CD14-positive monocyte (primary cell): ENCODE data around the gene ZFP64. TPM values are rescaled to one million over a fixed set of nuclear protein-coding genes. Genes with fewer than 3 reads are reported as not detected.

Experiments
- DNase-seq, 3 donors: peaks; one replicate each; pipeline ENCODE4 v3.0.0-alpha.2; 2011 to 2022
- H2AFZ ChIP-seq: 2 replicates; pipeline ENCODE4 v1.6.0; 2012; ENCODE audit warnings: mild to moderate bottlenecking, low read depth, low read length, inconsistent platforms; ENCODE audit not compliant: insufficient read depth, poor library complexity, severe bottlenecking
- H3K27ac ChIP-seq, 2 donors: 1 replicate in 1 of 2; 2 replicates in 1 of 2; pipeline ENCODE4 v1.5.1; 2012 to 2013; ENCODE audit warnings: low read length in 2 of 2, control low read depth in 1 of 2, inconsistent platforms in 1 of 2, low read depth in 1 of 2, mild to moderate bottlenecking in 1 of 2
- H3K27me3 ChIP-seq, 2 donors: one replicate each; pipeline versions ENCODE4 v1.6.0 to v1.6.1; 2011 to 2013; ENCODE audit warnings: low read length in 2 of 2; ENCODE audit not compliant: control insufficient read depth in 2 of 2, insufficient read depth in 2 of 2
- H3K36me3 ChIP-seq, 2 donors: replicated peaks in 1 of 2; 1 replicate in 1 of 2; 2 replicates in 1 of 2; pipeline versions ENCODE4 v1.5.1 to v1.6.1; 2012 to 2013; ENCODE audit warnings: low read length in 2 of 2, control low read depth in 1 of 2, inconsistent platforms in 1 of 2, mild to moderate bottlenecking in 1 of 2; ENCODE audit not compliant: insufficient read depth in 2 of 2, control insufficient read depth in 1 of 2
- H3K4me1 ChIP-seq, 2 donors: 1 replicate in 1 of 2; 2 replicates in 1 of 2; pipeline versions ENCODE4 v1.5.1 to v1.6.1; 2012 to 2013; ENCODE audit warnings: low read length in 2 of 2, control low read depth in 1 of 2, inconsistent platforms in 1 of 2, mild to moderate bottlenecking in 1 of 2, moderate library complexity in 1 of 2; ENCODE audit not compliant: insufficient read depth in 2 of 2, control insufficient read depth in 1 of 2
- H3K4me2 ChIP-seq: replicated peaks from 2 replicates; pipeline ENCODE3; 2012; ENCODE audit warnings: low read length, moderate library complexity, mild to moderate bottlenecking; ENCODE audit not compliant: poor library complexity, severe bottlenecking; ENCODE audit errors: extremely low read depth
- H3K4me3 ChIP-seq, 3 experiments: fragments of 200-600 bp in 1 of 3; sonication (generic) in 1 of 3; replicated peaks in 1 of 3; 1 replicate in 2 of 3; 2 replicates in 1 of 3; pipeline ENCODE4 v1.5.1; 2011 to 2013; ENCODE audit warnings: low read length in 3 of 3, mild to moderate bottlenecking in 3 of 3, control low read depth in 2 of 3, low read depth in 2 of 3, inconsistent platforms in 1 of 3, moderate library complexity in 1 of 3
- H3K79me2 ChIP-seq: 2 replicates; pipeline ENCODE4 v1.6.0; 2012; ENCODE audit warnings: mild to moderate bottlenecking, control low read depth, inconsistent platforms, low read length, moderate library complexity; ENCODE audit not compliant: insufficient read depth
- H3K9ac ChIP-seq: 2 replicates; pipeline ENCODE4 v1.6.0; 2017; ENCODE audit warnings: low read length, mild to moderate bottlenecking; ENCODE audit not compliant: insufficient read depth, poor library complexity, severe bottlenecking
- H3K9me3 ChIP-seq, 2 donors: replicated peaks in 1 of 2; 1 replicate in 1 of 2; 2 replicates in 1 of 2; pipeline versions ENCODE4 v1.5.1 to v1.6.1; 2012 to 2013; ENCODE audit warnings: low read length in 2 of 2, control low read depth in 1 of 2; ENCODE audit not compliant: control insufficient read depth in 1 of 2, insufficient read depth in 1 of 2
- H4K20me1 ChIP-seq: 2 replicates; pipeline ENCODE4 v1.6.0; 2012; ENCODE audit warnings: mild to moderate bottlenecking, low read length, control low read depth, moderate library complexity; ENCODE audit not compliant: insufficient read depth
- H3K27ac Mint-ChIP-seq, 7 donors: one replicate each; pipeline ENCODE4 v1.8.0; 2020; ENCODE audit warnings: mild to moderate bottlenecking in 7 of 7, mixed read lengths in 7 of 7, moderate library complexity in 6 of 7, inconsistent platforms in 2 of 7
- H3K27me3 Mint-ChIP-seq, 3 donors: one replicate each; pipeline ENCODE4 v1.8.0; 2021 to 2022; ENCODE audit warnings: low read depth in 3 of 3, mild to moderate bottlenecking in 3 of 3, mixed read lengths in 3 of 3, moderate library complexity in 3 of 3, inconsistent platforms in 1 of 3
- H3K36me3 Mint-ChIP-seq, 2 donors: one replicate each; pipeline ENCODE4 v1.8.0; 2020; ENCODE audit warnings: mixed read lengths in 2 of 2, inconsistent platforms in 1 of 2, mild to moderate bottlenecking in 1 of 2
- H3K4me1 Mint-ChIP-seq: one replicate; pipeline ENCODE4 v1.8.0; 2020; ENCODE audit warnings: mild to moderate bottlenecking, mixed read lengths
- H3K4me3 Mint-ChIP-seq, 2 donors: one replicate each; pipeline ENCODE4 v1.8.0; 2020; ENCODE audit warnings: mild to moderate bottlenecking in 2 of 2, mixed read lengths in 2 of 2, moderate library complexity in 1 of 2
- H3K9me3 Mint-ChIP-seq, 7 donors: one replicate each; pipeline ENCODE4 v1.8.0; 2020 to 2022; ENCODE audit warnings: mixed read lengths in 7 of 7, mild to moderate bottlenecking in 6 of 7, moderate library complexity in 6 of 7, inconsistent platforms in 2 of 7
- WGBS: methylation state at CpG from one replicate; pipeline ENCODE4 v1.1.5; 2013; ENCODE audit warnings: missing lambda C conversion rate; ENCODE audit not compliant: insufficient coverage; 5-methylcytosine and 5-hydroxymethylcytosine counted together
- intact Hi-C, 2 donors: fragments of 100-400 bp; cut with micrococcal nuclease; formaldehyde crosslinking; loops; one replicate each; pipeline versions ENCODE4 v1.15.0 to v1.15.1; 2023
- polyA plus RNA-seq, 3 donors: library from polyadenylated mRNA; depleted of rRNA in 1 of 3; unstranded in 2 of 3; stranded (reverse) in 1 of 3; fragments of 300-500 nt in 2 of 3; fragments of >200 nt in 1 of 3; fragmentation: Illumina TruSeq in 2 of 3; gene quantifications; 1 replicate in 2 of 3; 2 replicates in 1 of 3; pipeline ENCODE4 v1.2.3, GENCODE V29; 2012 to 2021
- TF ChIP-seq, protein P1 (sequence below): fragments of 200-600 bp; IDR thresholded peaks from one replicate; pipeline ENCODE4 v1.8.0; 2022; ENCODE audit warnings: antibody characterized with exemption, mild to moderate bottlenecking

ZFP64 gene
- polyA plus RNA-seq, 3 donors = 2.9 to 7.3 (median 4.9) TPM

DNA sequence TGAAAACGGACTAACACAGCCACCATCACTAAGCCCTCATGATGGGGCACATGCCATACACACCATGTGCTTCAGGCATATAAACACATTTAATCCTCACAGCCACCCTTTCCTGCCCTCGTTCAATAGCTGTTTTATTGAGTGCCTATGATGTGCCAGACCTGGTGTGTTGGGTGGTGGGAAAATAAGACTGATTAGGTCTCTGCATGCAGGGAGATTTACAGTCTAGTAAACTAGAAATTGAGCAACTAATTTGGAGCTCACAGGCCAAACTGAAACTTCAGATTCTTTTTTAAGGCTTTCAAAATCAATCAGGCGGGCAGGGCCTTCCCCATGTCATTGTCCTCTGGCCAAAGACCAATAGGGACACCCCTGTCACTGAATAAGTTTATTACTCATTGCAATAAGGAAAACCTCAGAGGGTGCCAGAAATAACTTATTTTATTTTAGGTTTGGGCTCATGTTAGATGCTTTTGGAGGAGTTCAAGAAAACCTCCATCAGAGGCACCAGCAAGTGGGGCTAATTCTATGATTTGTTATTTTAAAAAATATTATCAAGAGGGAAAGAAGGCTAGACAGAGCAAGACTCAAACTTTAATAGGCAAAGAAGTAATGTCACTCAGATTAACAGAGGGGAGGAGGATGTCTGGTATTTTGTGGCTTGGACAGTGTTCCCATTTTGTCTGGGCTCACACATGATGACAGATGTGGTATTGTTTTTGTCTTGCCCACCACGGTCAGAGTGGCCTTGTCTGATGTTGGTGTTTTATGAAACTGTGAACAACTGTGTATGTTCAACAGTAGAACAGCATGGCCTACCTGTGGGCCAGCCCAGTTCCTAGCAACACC, 12.0 kb downstream of the ZFP64 start:
- Histone ChIP-seq H3K4me2 (no peak overlapping the region), H3K36me3 (peaks cover 9 to 33% of the 10 kb centered on the region in 2 donors), H3K27ac (no peak overlapping the region), H3K9me3 (peaks cover 0 to 8% of the 10 kb centered on the region in 2 donors), H3K27me3 (no peaks in the 10 kb centered on the region), H4K20me1 (no peaks in the 10 kb centered on the region), H3K4me1 (no peaks in the 10 kb centered on the region), H3K79me2 (no peaks in the 10 kb centered on the region), H3K4me3 (no peak overlapping the region), H2AFZ (no peak overlapping the region), H3K9ac (no peak overlapping the region)
- Mint-ChIP-seq H3K36me3 (peaks cover 28 to 62% of the 10 kb centered on the region in 2 donors), H3K27me3 (peaks cover 0 to 3% (median 2%) of the 10 kb centered on the region in 3 donors), H3K27ac (peak overlapping the region in 1 of 7 donors; percentile 50), H3K4me1 (no peaks in the 10 kb centered on the region), H3K9me3 (peaks cover 0 to 6% (median 0%) of the 10 kb centered on the region in 7 donors), H3K4me3 (no peak overlapping the region)
- intact Hi-C loops = no loop called here
- no peak for DNase-seq
- TF ChIP-seq, protein P1, sequence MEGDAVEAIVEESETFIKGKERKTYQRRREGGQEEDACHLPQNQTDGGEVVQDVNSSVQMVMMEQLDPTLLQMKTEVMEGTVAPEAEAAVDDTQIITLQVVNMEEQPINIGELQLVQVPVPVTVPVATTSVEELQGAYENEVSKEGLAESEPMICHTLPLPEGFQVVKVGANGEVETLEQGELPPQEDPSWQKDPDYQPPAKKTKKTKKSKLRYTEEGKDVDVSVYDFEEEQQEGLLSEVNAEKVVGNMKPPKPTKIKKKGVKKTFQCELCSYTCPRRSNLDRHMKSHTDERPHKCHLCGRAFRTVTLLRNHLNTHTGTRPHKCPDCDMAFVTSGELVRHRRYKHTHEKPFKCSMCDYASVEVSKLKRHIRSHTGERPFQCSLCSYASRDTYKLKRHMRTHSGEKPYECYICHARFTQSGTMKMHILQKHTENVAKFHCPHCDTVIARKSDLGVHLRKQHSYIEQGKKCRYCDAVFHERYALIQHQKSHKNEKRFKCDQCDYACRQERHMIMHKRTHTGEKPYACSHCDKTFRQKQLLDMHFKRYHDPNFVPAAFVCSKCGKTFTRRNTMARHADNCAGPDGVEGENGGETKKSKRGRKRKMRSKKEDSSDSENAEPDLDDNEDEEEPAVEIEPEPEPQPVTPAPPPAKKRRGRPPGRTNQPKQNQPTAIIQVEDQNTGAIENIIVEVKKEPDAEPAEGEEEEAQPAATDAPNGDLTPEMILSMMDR = no peak
- no CpG with 5 or more reads among the region's 4 CpGs for WGBS

DNA sequence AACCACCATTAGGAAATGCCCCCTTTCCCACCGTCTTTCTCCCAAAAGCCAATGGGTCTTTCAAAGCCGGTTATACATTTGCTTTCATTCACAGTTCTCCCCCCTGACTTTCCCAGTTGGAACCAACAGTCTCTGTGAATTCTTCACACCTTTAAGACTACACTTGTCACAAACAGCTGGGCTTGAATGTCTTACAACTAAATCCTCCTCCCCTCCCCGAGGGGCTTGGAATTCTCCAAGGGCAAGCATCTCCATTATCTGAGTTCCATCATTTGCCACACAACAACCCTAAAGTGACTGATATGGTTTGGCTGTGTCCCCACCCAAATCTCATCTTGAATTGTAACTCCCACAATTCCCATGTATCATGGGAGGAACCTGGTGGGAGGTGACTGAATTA, 12.9 kb downstream of the ZFP64 start:
- no peak overlapping the region for H3K4me3 Mint-ChIP-seq
- peaks cover 0 to 6% (median 0%) of the 10 kb centered on the region in 7 donors for H3K9me3 Mint-ChIP-seq
- no peak overlapping the region for H3K27ac ChIP-seq
- H3K4me2 ChIP-seq = no peak overlapping the region
- no peak for DNase-seq
- 91% methylated on average over 3 of the region's 3 CpGs for WGBS
- H3K27me3 ChIP-seq = no peaks in the 10 kb centered on the region
- H2AFZ ChIP-seq = no peak overlapping the region
- H3K4me1 Mint-ChIP-seq = no peaks in the 10 kb centered on the region
- intact Hi-C loops = no loop called here
- TF ChIP-seq, protein P1 = no peak
- H3K4me3 ChIP-seq = no peak overlapping the region
- no peak overlapping the region for H3K9ac ChIP-seq
- H3K79me2 ChIP-seq = no peaks in the 10 kb centered on the region
- peaks cover 0 to 8% of the 10 kb centered on the region in 2 donors for H3K9me3 ChIP-seq
- peaks cover 22 to 59% of the 10 kb centered on the region in 2 donors for H3K36me3 Mint-ChIP-seq
- H3K36me3 ChIP-seq = peaks cover 2 to 24% of the 10 kb centered on the region in 2 donors
- H4K20me1 ChIP-seq = no peaks in the 10 kb centered on the region
- no peak overlapping the region for H3K27ac Mint-ChIP-seq
- peaks cover 0 to 3% (median 2%) of the 10 kb centered on the region in 3 donors for H3K27me3 Mint-ChIP-seq
- H3K4me1 ChIP-seq = no peaks in the 10 kb centered on the region
